IMR-90 (cell line): ENCODE measurements around the gene HTT. TPM values are rescaled to one million over a fixed set of nuclear protein-coding genes. Genes with fewer than 3 reads are reported as not detected.

Experiments
- ATAC-seq: fragments of 200-7000 bp; cut with Tn5 transposase; 2 replicates; pipeline ENCODE4 v1.9.1; 2020; ENCODE audit warnings: low read depth, mild to moderate bottlenecking, moderate library complexity
- BruUV-seq: library from RNA; stranded (reverse); fragments of 400-500 nt; replicated peaks from 2 replicates; lab custom pipeline; 2021; lab: Mats Ljungman, UMichigan
- CTCF ChIA-PET: fragments of 300-600 bp; formaldehyde crosslinking; extraction: SDS; loops from one replicate; lab custom pipeline; 2021; ENCODE audit warnings: antibody characterized with exemption; lab: Yijun Ruan, JAX
- POLR2A ChIA-PET: fragments of 300-600 bp; sonication (Branson Sonifier 250); formaldehyde crosslinking; loops from one replicate; lab custom pipeline; 2022; ENCODE audit warnings: antibody characterized with exemption; ENCODE audit not compliant: unreplicated experiment; lab: Charles Lee
- DNase-seq: peaks from one replicate; pipeline ENCODE4 v3.0.0; 2013
- H2AFZ ChIP-seq: replicated peaks from 2 replicates; pipeline ENCODE3; 2013; ENCODE audit warnings: low read length, mild to moderate bottlenecking; ENCODE audit not compliant: poor library complexity
- H2AK5ac ChIP-seq: 2 replicates; pipeline ENCODE4 v1.6.1; 2013; ENCODE audit warnings: low read depth, low read length, inconsistent platforms
- H2AK9ac ChIP-seq: replicated peaks from 2 replicates; pipeline ENCODE3; 2013; ENCODE audit warnings: mild to moderate bottlenecking, low read depth, low read length, moderate library complexity; ENCODE audit not compliant: poor library complexity
- H2BK120ac ChIP-seq: 2 replicates; pipeline ENCODE4 v1.6.1; 2013; ENCODE audit warnings: low read depth, low read length, inconsistent platforms
- H2BK15ac ChIP-seq: 3 replicates; pipeline ENCODE4 v1.6.1; 2013; ENCODE audit warnings: low read depth, low read length, inconsistent platforms
- H2BK20ac ChIP-seq: 2 replicates; pipeline ENCODE4 v1.6.1; 2013; ENCODE audit warnings: low read depth, mild to moderate bottlenecking, inconsistent platforms, low read length, moderate library complexity
- H2BK5ac ChIP-seq: 2 replicates; pipeline ENCODE4 v1.6.1; 2013; ENCODE audit warnings: mild to moderate bottlenecking, low read depth, low read length, inconsistent platforms; ENCODE audit not compliant: poor library complexity, severe bottlenecking
- H3K14ac ChIP-seq: replicated peaks from 2 replicates; pipeline ENCODE4 v1.6.1; 2013; ENCODE audit warnings: low read depth, low read length, inconsistent platforms
- H3K18ac ChIP-seq: 2 replicates; pipeline ENCODE4 v1.6.1; 2013; ENCODE audit warnings: low read depth, low read length, control low read depth
- H3K23ac ChIP-seq: 2 replicates; pipeline ENCODE4 v1.6.1; 2013; ENCODE audit warnings: low read depth, low read length, inconsistent platforms
- H3K27ac ChIP-seq: 2 replicates; pipeline ENCODE4 v1.5.1; 2013; ENCODE audit warnings: mild to moderate bottlenecking, control low read depth, low read length; ENCODE audit not compliant: insufficient read depth
- H3K27me3 ChIP-seq: 2 replicates; pipeline ENCODE4 v1.6.1; 2013; ENCODE audit warnings: low read length; ENCODE audit not compliant: control insufficient read depth, insufficient read depth
- H3K36me3 ChIP-seq: 2 replicates; pipeline ENCODE4 v1.6.1; 2013; ENCODE audit warnings: low read length, mixed read lengths; ENCODE audit not compliant: control insufficient read depth, insufficient read depth
- H3K4ac ChIP-seq: 2 replicates; pipeline ENCODE4 v1.6.1; 2013; ENCODE audit warnings: low read depth, low read length, inconsistent platforms
- H3K4me1 ChIP-seq: 2 replicates; pipeline ENCODE4 v1.6.1; 2013; ENCODE audit warnings: low read length, mixed read lengths; ENCODE audit not compliant: control insufficient read depth, insufficient read depth
- H3K4me2 ChIP-seq: 2 replicates; pipeline ENCODE4 v1.6.1; 2013; ENCODE audit warnings: low read depth, mild to moderate bottlenecking, control low read depth, low read length, moderate library complexity
- H3K4me3 ChIP-seq: 2 replicates; pipeline ENCODE4 v1.5.1; 2013; ENCODE audit warnings: low read depth, mild to moderate bottlenecking, control low read depth, low read length, moderate library complexity; ENCODE audit not compliant: insufficient read depth
- H3K56ac ChIP-seq: 2 replicates; pipeline ENCODE4 v1.6.1; 2013; ENCODE audit warnings: low read length, inconsistent platforms; ENCODE audit not compliant: insufficient read depth; ENCODE audit errors: extremely low read depth
- H3K79me1 ChIP-seq, 2 experiments: 2 replicates each; pipeline ENCODE4 v1.6.1; 2013; ENCODE audit warnings: low read length in 2 of 2, inconsistent platforms in 1 of 2, low read depth in 1 of 2
- H3K9ac ChIP-seq: 2 replicates; pipeline ENCODE4 v1.6.1; 2013; ENCODE audit warnings: low read depth, low read length, control low read depth
- H3K9me1 ChIP-seq: 2 replicates; pipeline ENCODE4 v1.6.1; 2013; ENCODE audit warnings: low read length, inconsistent platforms; ENCODE audit not compliant: insufficient read depth
- H3K9me3 ChIP-seq: 2 replicates; pipeline ENCODE4 v1.6.1; 2013; ENCODE audit warnings: low read length; ENCODE audit not compliant: control insufficient read depth, insufficient read depth
- H4K20me1 ChIP-seq: 2 replicates; pipeline ENCODE4 v1.6.1; 2013; ENCODE audit warnings: low read length, inconsistent platforms; ENCODE audit not compliant: insufficient read depth
- H4K5ac ChIP-seq: 2 replicates; pipeline ENCODE4 v1.6.1; 2013; ENCODE audit warnings: mild to moderate bottlenecking, low read depth, low read length, control low read depth
- H4K8ac ChIP-seq, 2 experiments: 2 replicates each; pipeline ENCODE4 v1.6.1; 2013; ENCODE audit warnings: low read depth in 2 of 2, low read length in 2 of 2, control low read depth in 1 of 2, inconsistent platforms in 1 of 2
- H4K91ac ChIP-seq: 2 replicates; pipeline ENCODE4 v1.6.1; 2013; ENCODE audit warnings: low read depth, low read length, inconsistent platforms; ENCODE audit not compliant: insufficient read depth
- SMC3 ChIP-seq: fragments of 150-350 bp; IDR thresholded peaks from 2 replicates; pipeline ENCODE4 v1.6.1; 2016; ENCODE audit warnings: low read depth, mild to moderate bottlenecking, antibody characterized with exemption, low read length, moderate library complexity
- WGBS, 2 experiments: methylation state at CpG; one replicate each; pipeline versions ENCODE4 v1.1.5 to v1.1.7; 2013; ENCODE audit warnings: missing lambda C conversion rate in 2 of 2; ENCODE audit not compliant: insufficient read length in 1 of 2; ENCODE audit errors: extremely low coverage in 2 of 2; 5-methylcytosine and 5-hydroxymethylcytosine counted together
- dilution Hi-C: fragments of 300-500 bp; cut with HindIII; formaldehyde crosslinking; loops from one replicate; pipeline ENCODE4 v1.14.3; 2018; ENCODE audit warnings: low sequenced_read_pairs; ENCODE audit not compliant: unreplicated experiment
- in situ Hi-C: fragments of 300-500 bp; cut with MboI; formaldehyde crosslinking; loops from 3 replicates; pipeline ENCODE4 v1.14.3; 2019; ENCODE audit warnings: low sequenced_read_pairs, inconsistent platforms, mixed read lengths
- intact Hi-C: fragments of 100-400 bp; cut with micrococcal nuclease; formaldehyde crosslinking; loops from 2 replicates; pipeline ENCODE4 v1.10.0; 2022
- polyA plus RNA-seq, 3 experiments: library from polyadenylated mRNA; depleted of rRNA; stranded (reverse); fragments of >200 nt; gene quantifications; 2 replicates each; pipeline ENCODE4 v1.2.3, GENCODE V29; 2012; ENCODE audit warnings: low replicate concordance in 1 of 3
- total RNA-seq: library from RNA; depleted of rRNA; stranded (reverse); fragments of >200 nt; gene quantifications from 2 replicates; pipeline ENCODE4 v1.2.3, GENCODE V29; 2012

The HTT gene
- total and polyA plus RNA-seq, 2 of the 4 experiments (the other 2 are of a cell fraction): 11.6 to 14.3 TPM

DNA sequence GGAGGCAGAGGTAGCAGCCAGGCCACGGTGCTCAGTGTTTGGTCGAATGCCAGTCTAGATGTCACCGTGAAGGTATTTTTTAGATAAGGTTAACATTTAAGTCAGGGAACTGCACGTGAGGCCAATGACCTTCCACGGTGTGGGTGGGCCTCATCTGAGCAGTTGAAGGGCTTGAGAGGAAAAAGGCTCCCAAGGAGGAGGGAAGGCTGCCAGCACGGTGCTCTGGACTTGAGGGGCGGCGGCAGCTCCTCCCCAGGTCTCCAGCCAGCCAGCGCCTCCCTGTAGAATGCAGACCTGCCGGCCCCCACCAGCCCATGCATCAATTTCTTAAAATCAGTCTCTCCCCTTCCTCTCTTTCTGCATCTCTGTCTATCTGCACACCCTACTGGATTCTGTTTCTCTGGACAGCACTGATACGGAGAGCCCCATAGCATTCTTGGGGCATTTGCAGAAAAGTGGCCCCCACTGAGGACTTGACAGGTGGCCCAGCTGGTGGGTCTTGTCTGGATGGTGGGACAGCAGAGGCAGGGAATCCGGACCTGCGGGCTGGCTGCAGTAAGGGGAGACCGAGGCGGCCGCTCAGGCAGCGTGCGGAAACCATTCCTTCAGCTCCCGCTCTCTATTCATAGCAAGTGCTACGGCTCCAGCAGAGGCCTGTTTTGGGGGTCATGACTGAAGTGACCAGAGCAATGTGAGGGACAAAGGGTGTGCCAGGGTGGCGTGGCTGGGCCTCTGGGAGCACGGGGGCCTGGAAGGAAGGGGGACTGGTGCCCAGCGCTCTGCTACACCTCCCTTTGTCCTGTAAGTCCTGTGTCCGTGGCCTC is 210.5 kb downstream of the HTT start:
- POLR2A ChIA-PET: no interaction called here
- no peak overlapping the region for H2BK20ac ChIP-seq
- no peak overlapping the region for H3K9ac ChIP-seq
- in situ Hi-C loops: no loop called here
- no peak overlapping the region for H2AFZ ChIP-seq
- H3K4me1 ChIP-seq: no peaks in the 10 kb centered on the region; the same call in 1 of the 2 replicates
- CTCF ChIA-PET: no interaction called here
- peaks cover 9% of the 10 kb centered on the region; the same call in 1 of the 2 replicates for H3K27me3 ChIP-seq
- intact Hi-C loops: no loop called here
- H3K14ac ChIP-seq: no peak overlapping the region
- H3K36me3 ChIP-seq: no peaks in the 10 kb centered on the region
- no peak overlapping the region for H2BK15ac ChIP-seq
- H3K79me1 ChIP-seq: no peaks in the 10 kb centered on the region
- no peak overlapping the region for H4K91ac ChIP-seq
- H4K20me1 ChIP-seq: no peaks in the 10 kb centered on the region
- H3K4me2 ChIP-seq: no peak overlapping the region
- no peak for ATAC-seq
- dilution Hi-C loops: no loop called here
- no peak overlapping the region for H2AK9ac ChIP-seq
- no peak overlapping the region for H4K8ac ChIP-seq
- no peaks in the 10 kb centered on the region for H3K9me1 ChIP-seq
- no peak overlapping the region for H2BK5ac ChIP-seq
- no peak overlapping the region for H3K23ac ChIP-seq
- no peak overlapping the region for H2BK120ac ChIP-seq
- H3K56ac ChIP-seq: no peak overlapping the region
- H3K27ac ChIP-seq: no peak overlapping the region
- no peak overlapping the region for H3K4ac ChIP-seq
- H4K5ac ChIP-seq: no peak overlapping the region
- no peak overlapping the region for H3K18ac ChIP-seq
- H3K4me3 ChIP-seq: no peak overlapping the region
- no peak overlapping the region for H2AK5ac ChIP-seq
- no peak for DNase-seq
- no TSS peak for BruUV-seq
- TF ChIP-seq SMC3: no peak
- H3K9me3 ChIP-seq: peaks cover 2% of the 10 kb centered on the region
- 85% methylated on average over 5 of the region's 24 CpGs; no CpG with 5 or more reads in 1 of the 2 experiments for WGBS, 2 experiments
